WTC11 (cell line): ENCODE data around the gene MICA. TPM values are rescaled to one million over a fixed set of nuclear protein-coding genes. Genes with fewer than 3 reads are reported as not detected.

Experiments
- ATAC-seq: fragments of 200-7000 bp; cut with Tn5 transposase; 2 replicates; pipeline ENCODE4 v1.10.0; 2021; ENCODE audit warnings: mild to moderate bottlenecking, moderate library complexity
- Bru-seq: library from RNA; stranded (reverse); fragments of 400-500 nt; gene quantifications from one replicate; lab custom pipeline; 2021; lab: Mats Ljungman, UMichigan
- CTCF ChIA-PET: fragments of 300-600 bp; sonication (Branson Sonifier 250); formaldehyde crosslinking; loops from one replicate; lab custom pipeline; 2021; ENCODE audit warnings: antibody characterized with exemption; lab: Charles Lee
- POLR2A ChIA-PET: fragments of 350-600 bp; sonication (Branson Sonifier 250); formaldehyde crosslinking; loops from one replicate; lab custom pipeline; 2021; ENCODE audit warnings: antibody characterized with exemption; lab: Charles Lee
- DNase-seq: peaks from one replicate; pipeline ENCODE4 v3.0.0; 2021; ENCODE audit warnings: low spot score
- H3K27ac Mint-ChIP-seq: 2 replicates; pipeline ENCODE4 v1.8.0; 2021; ENCODE audit warnings: mixed read lengths
- H3K27me3 Mint-ChIP-seq: 2 replicates; pipeline ENCODE4 v1.8.0; 2021; ENCODE audit warnings: low read depth, mild to moderate bottlenecking, moderate library complexity, mixed read lengths
- H3K36me3 Mint-ChIP-seq: 2 replicates; pipeline ENCODE4 v1.8.0; 2021; ENCODE audit warnings: mixed read lengths
- H3K4me1 Mint-ChIP-seq: 2 replicates; pipeline ENCODE4 v1.8.0; 2022; ENCODE audit warnings: mixed read lengths
- H3K4me3 Mint-ChIP-seq: 2 replicates; pipeline ENCODE4 v1.8.0; 2021; ENCODE audit warnings: mild to moderate bottlenecking, moderate library complexity, mixed read lengths
- H3K9me3 Mint-ChIP-seq: 2 replicates; pipeline ENCODE4 v1.8.0; 2021; ENCODE audit warnings: mixed read lengths
- AFF4 ChIP-seq: sonication (generic); formaldehyde crosslinking; IDR thresholded peaks from 2 replicates; pipeline ENCODE4 v1.8.1; 2023; ENCODE audit warnings: mild to moderate bottlenecking, missing genetic modification reagents, borderline replicate concordance
- CBFB ChIP-seq: sonication (generic); formaldehyde crosslinking; IDR thresholded peaks from 2 replicates; pipeline ENCODE4 v1.8.1; 2022; ENCODE audit warnings: mild to moderate bottlenecking, low read depth, missing genetic modification reagents
- CREM ChIP-seq: sonication (generic); formaldehyde crosslinking; IDR thresholded peaks from 2 replicates; pipeline ENCODE4 v1.8.1; 2022; ENCODE audit warnings: mild to moderate bottlenecking, missing genetic modification reagents, moderate library complexity
- CTCF ChIP-seq: fragments of 200-600 bp; IDR thresholded peaks from 2 replicates; pipeline ENCODE4 v1.8.0; 2022; ENCODE audit warnings: antibody characterized with exemption
- E2F1 ChIP-seq: sonication (generic); formaldehyde crosslinking; IDR thresholded peaks from 2 replicates; pipeline ENCODE4 v1.8.0; 2022; ENCODE audit warnings: mild to moderate bottlenecking, missing genetic modification reagents
- ELF4 ChIP-seq: sonication (generic); formaldehyde crosslinking; IDR thresholded peaks from 2 replicates; pipeline ENCODE4 v1.8.1; 2022; ENCODE audit warnings: low read depth, mild to moderate bottlenecking, moderate library complexity, missing genetic modification reagents
- GABPB1 ChIP-seq: sonication (generic); formaldehyde crosslinking; IDR thresholded peaks from 2 replicates; pipeline ENCODE4 v1.8.1; 2023; ENCODE audit warnings: mild to moderate bottlenecking, missing genetic modification reagents
- GTF2I ChIP-seq: fragments of 250-450 bp; sonication (Bioruptor Pico); conservative IDR thresholded peaks from 2 replicates; pipeline ENCODE4 v1.4.0; 2021; ENCODE audit warnings: mild to moderate bottlenecking
- IRF2 ChIP-seq: sonication (generic); formaldehyde crosslinking; IDR thresholded peaks from 2 replicates; pipeline ENCODE4 v1.8.0; 2022; ENCODE audit warnings: low read depth, missing genetic modification reagents, borderline replicate concordance
- JAZF1 ChIP-seq: fragments of 250-450 bp; sonication (Bioruptor Pico); IDR thresholded peaks from 2 replicates; pipeline ENCODE4 v1.9.0; 2021; ENCODE audit warnings: moderate library complexity, mild to moderate bottlenecking, inconsistent platforms
- KAT7 ChIP-seq: sonication (generic); formaldehyde crosslinking; IDR thresholded peaks from 2 replicates; pipeline ENCODE4 v1.8.1; 2023; ENCODE audit warnings: missing genetic modification reagents, mild to moderate bottlenecking, borderline replicate concordance
- MAX ChIP-seq: sonication (generic); formaldehyde crosslinking; IDR thresholded peaks from 2 replicates; pipeline ENCODE4 v1.8.0; 2022; ENCODE audit warnings: mild to moderate bottlenecking, missing genetic modification reagents
- MXD4 ChIP-seq: fragments of 250-450 bp; sonication (Bioruptor Pico); IDR thresholded peaks from 2 replicates; pipeline ENCODE4 v1.8.0; 2021; ENCODE audit warnings: mild to moderate bottlenecking, moderate library complexity, borderline replicate concordance
- MYBL2 ChIP-seq: sonication (generic); formaldehyde crosslinking; IDR thresholded peaks from 2 replicates; pipeline ENCODE4 v1.8.1; 2023; ENCODE audit warnings: mild to moderate bottlenecking, moderate library complexity, missing genetic modification reagents
- NFE2L1 ChIP-seq: sonication (generic); formaldehyde crosslinking; IDR thresholded peaks from 2 replicates; pipeline ENCODE4 v1.8.1; 2023; ENCODE audit warnings: missing genetic modification reagents
- NFYB ChIP-seq: sonication (generic); formaldehyde crosslinking; conservative IDR thresholded peaks from 2 replicates; pipeline ENCODE4 v1.8.0; 2022; ENCODE audit warnings: low read depth, missing genetic modification reagents
- NR1H2 ChIP-seq: sonication (generic); formaldehyde crosslinking; IDR thresholded peaks from 2 replicates; pipeline ENCODE4 v1.9.0; 2021; ENCODE audit warnings: mild to moderate bottlenecking, moderate library complexity, missing genetic modification reagents
- SMAD4 ChIP-seq: sonication (generic); formaldehyde crosslinking; IDR thresholded peaks from 2 replicates; pipeline ENCODE4 v1.8.0; 2022; ENCODE audit warnings: mild to moderate bottlenecking, missing genetic modification reagents
- SP1 ChIP-seq: sonication (generic); formaldehyde crosslinking; conservative IDR thresholded peaks from 2 replicates; pipeline ENCODE4 v1.8.1; 2022; ENCODE audit warnings: missing genetic modification reagents
- TCF7 ChIP-seq: sonication (generic); formaldehyde crosslinking; IDR thresholded peaks from 2 replicates; pipeline ENCODE4 v1.8.0; 2022; ENCODE audit warnings: mild to moderate bottlenecking, low read depth, missing genetic modification reagents, moderate library complexity
- TEAD1 ChIP-seq: sonication (generic); formaldehyde crosslinking; IDR thresholded peaks from 2 replicates; pipeline ENCODE4 v1.8.0; 2022; ENCODE audit warnings: mild to moderate bottlenecking, missing genetic modification reagents
- USF2 ChIP-seq: sonication (generic); formaldehyde crosslinking; IDR thresholded peaks from 2 replicates; pipeline ENCODE4 v1.8.1; 2023; ENCODE audit warnings: mild to moderate bottlenecking, missing genetic modification reagents, moderate library complexity
- ZMAT4 ChIP-seq: fragments of 250-450 bp; sonication (Bioruptor Pico); IDR thresholded peaks from 2 replicates; pipeline ENCODE4 v1.9.0; 2021; ENCODE audit warnings: mild to moderate bottlenecking
- ZNF138 ChIP-seq: sonication (generic); formaldehyde crosslinking; conservative IDR thresholded peaks from 2 replicates; pipeline ENCODE4 v1.8.1; 2022; ENCODE audit warnings: mild to moderate bottlenecking, moderate library complexity, missing genetic modification reagents
- ZNF512 ChIP-seq: sonication (generic); formaldehyde crosslinking; IDR thresholded peaks from 2 replicates; pipeline ENCODE4 v1.8.1; 2022; ENCODE audit warnings: missing genetic modification reagents, borderline replicate concordance
- long read RNA-seq, 3 experiments: library from RNA in 1 of 3; library from capped mRNA in 1 of 3; library from polyadenylated mRNA in 1 of 3; unstranded in 2 of 3; stranded (forward) in 1 of 3; transcript quantifications; one replicate each; pipeline ENCODE4 v2.0.0, GENCODE V29; 2021
- total RNA-seq: library from RNA; stranded (reverse); gene quantifications from 3 replicates; pipeline ENCODE4 v1.2.3, GENCODE V29; 2021

MICA gene
- 11.4 to 12.9 TPM (median 11.7 TPM) in 3 replicates for total RNA-seq
- percentile 82 among the genes with signal in this experiment for Bru-seq, nascent RNA
- long read RNA-seq, experiment 1, transcript MICA-209 (6 exons, 1,386 nt), result major isoform, 17 of 24 reads
- long read RNA-seq, experiment 1, partial matches to known transcripts, result 2 of 24 reads
- long read RNA-seq, experiment 1, other reads (novel, unspliced or antisense), result 5 of 24 reads
- long read RNA-seq, experiment 2, partial matches to known transcripts, result 4 of 10 reads
- long read RNA-seq, experiment 2, other reads (novel, unspliced or antisense), result 4 of 10 reads
- long read RNA-seq, experiment 3, transcript MICA-209 (6 exons, 1,386 nt), result major isoform, 23 of 27 reads
- long read RNA-seq, experiment 3, partial matches to known transcripts, result 0 of 27 reads
- long read RNA-seq, experiment 3, other reads (novel, unspliced or antisense), result 4 of 27 reads

GRCh38 chr6:31403283-31404060 lies at the start of gene MICA:
Gene MICA, plus strand, starts transcription at chr6:31403595. Its CDS starts 38 bp downstream, at chr6:31403633.
- peak; percentile 94 for DNase-seq
- peak; percentile 79 for ATAC-seq
- Mint-ChIP-seq H3K27ac (peak within 1 kb of the TSS; percentile 96), H3K4me3 (peak within 1 kb of the TSS; percentile 98), H3K9me3 (peaks cover 3% of the 10 kb centered on the region; the same call in 1 of the 2 replicates), H3K4me1 (peaks cover 55% of the 10 kb centered on the region), H3K36me3 (peaks cover 8% of the 10 kb centered on the region), H3K27me3 (peaks cover 24% of the 10 kb centered on the region)
- POLR2A ChIA-PET, result interaction anchor here (0.8 to 2.4 kb wide), 5 partner anchors 14 to 143 kb away, joined by 3 to 10 read pairs (median 3); partner anchors contain the start of genes ATP6V1G2 and MICB
- CTCF ChIA-PET, result interaction anchor here (0.5 to 7.6 kb wide), 6 partner anchors 37 to 316 kb away, joined by 3 to 181 read pairs (median 4); no protein-coding TSS in a partner anchor
- TF ChIP-seq GTF2I (CRISPR knock-in tag), result no peak
- TF ChIP-seq NFYB, result peak; percentile 75
- peak; percentile 86 for TF ChIP-seq MAX
- TF ChIP-seq SP1 (CRISPR knock-in tag), result peak; percentile 84
- no peak for TF ChIP-seq KAT7 (CRISPR knock-in tag)
- TF ChIP-seq NFE2L1 (CRISPR knock-in tag), result peak; percentile 86; the same call in 1 of the 2 replicates
- TF ChIP-seq E2F1 (CRISPR knock-in tag), result no peak
- no peak for TF ChIP-seq TCF7 (CRISPR knock-in tag)
- TF ChIP-seq USF2 (CRISPR knock-in tag), result peak; percentile 87
- TF ChIP-seq NR1H2, result no peak
- TF ChIP-seq ZMAT4, result no peak
- TF ChIP-seq ZNF512 (CRISPR knock-in tag), result 0 out of 2 replicates have a peak, but pooled peaks have one; percentile 46
- no peak for TF ChIP-seq CTCF
- TF ChIP-seq AFF4 (CRISPR knock-in tag), result no peak
- no peak for TF ChIP-seq CBFB
- no peak for TF ChIP-seq IRF2 (CRISPR knock-in tag)
- peak; percentile 31; the same call in 1 of the 2 replicates for TF ChIP-seq CREM (CRISPR knock-in tag)
- TF ChIP-seq ELF4 (CRISPR knock-in tag), result peak; percentile 34; the same call in 1 of the 2 replicates
- TF ChIP-seq MYBL2 (CRISPR knock-in tag), result peak; percentile 46; the same call in 1 of the 2 replicates
- peak; percentile 95 for TF ChIP-seq TEAD1 (CRISPR knock-in tag)
- TF ChIP-seq JAZF1 (CRISPR knock-in tag), result no peak
- TF ChIP-seq ZNF138 (CRISPR knock-in tag), result no peak
- no peak for TF ChIP-seq SMAD4 (CRISPR knock-in tag)
- no peak for TF ChIP-seq MXD4
- peak; percentile 58 for TF ChIP-seq GABPB1 (CRISPR knock-in tag)
